ENCODE measurements around the gene CD70.
"Not testable (repeated sequence)": the region's sequence is repeated elsewhere in the genome, so short reads cannot be mapped to it uniquely, and the experiment has no call there.

The CD70 gene

DNA sequence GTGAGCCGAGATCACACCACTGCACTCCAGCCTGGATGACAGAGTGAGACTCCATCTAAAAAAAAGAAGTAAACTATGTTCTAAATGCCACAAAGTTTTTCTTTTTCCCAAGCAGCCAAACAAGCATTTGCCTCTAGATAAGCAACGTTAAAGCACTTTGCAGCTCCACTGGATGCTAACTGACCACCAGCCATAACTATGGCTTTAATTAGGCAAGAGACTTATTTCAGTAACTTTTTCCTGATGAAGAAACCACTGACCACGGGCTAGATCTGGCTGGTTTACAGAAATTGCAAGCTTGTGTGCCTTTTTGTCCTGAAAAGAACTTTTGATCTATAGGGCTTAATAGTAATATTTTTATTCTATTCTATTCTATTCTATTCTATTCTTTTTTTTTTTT is 22.1 kb downstream of the CD70 start:
- DNase-seq, result no peak

DNA sequence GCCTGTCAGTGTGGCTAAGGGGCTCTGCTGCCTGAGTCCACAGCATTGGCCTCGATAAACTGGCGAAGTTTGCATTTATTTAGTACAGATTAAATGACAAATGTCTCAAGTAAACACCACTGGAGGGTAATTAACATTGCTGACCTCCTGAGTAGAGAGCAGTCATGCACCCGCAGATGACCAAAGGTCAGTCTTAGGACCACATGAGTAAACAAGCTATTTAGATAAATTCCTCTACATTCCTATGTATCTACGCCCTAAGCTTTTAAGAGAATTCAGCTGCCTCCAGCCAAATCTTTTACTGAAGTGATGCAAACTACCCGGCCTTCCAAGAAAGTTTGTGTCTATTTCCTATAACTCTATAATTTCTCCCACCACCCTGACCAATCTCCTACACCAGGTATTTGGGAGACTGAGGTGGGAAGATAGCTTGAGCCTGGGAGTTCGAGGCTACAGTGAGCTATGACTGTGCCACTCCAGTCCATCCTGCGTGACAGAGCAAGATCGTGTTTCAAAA is 22.9 kb downstream of the CD70 start:
- DNase-seq, result no peak

DNA sequence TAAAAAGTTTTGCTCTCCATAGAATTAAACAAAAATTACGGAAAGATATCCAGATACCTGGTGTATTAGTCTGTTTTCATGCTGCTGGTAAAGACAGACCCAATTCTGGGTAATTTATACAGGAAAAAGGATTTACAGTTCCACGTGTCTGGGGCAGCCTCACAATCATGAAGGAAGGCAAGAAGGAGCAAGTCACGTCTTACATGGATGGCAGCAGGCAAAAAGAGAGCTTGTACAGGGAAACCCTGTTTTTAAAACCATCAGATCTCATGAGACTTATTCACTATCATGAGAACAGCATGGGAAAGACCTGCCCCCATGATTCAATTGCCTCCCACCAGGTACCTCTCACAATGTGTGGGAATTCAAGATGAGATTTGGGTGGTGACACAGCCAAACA is 24.2 kb downstream of the CD70 start:
- not testable (repeated sequence) for DNase-seq

DNA sequence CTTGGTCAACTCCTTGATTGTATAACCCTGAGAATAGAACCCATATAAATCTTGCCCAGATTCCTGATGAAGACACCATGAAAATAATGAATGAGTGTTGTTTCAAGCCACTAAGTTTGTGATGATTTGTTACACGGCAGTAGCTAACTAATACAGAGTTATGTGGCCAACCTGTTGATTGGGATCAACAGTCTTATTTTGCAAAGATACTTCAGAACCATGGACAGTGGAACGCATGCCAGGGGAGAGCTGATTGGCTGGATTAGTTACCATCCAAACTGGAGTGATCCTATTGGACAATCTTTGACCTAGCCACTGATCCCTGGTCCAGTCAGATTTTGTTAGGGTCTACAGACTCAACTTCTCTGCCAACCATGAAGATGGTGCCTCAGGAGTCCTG is 26.6 kb downstream of the CD70 start:
- DNase-seq, result no peak

DNA sequence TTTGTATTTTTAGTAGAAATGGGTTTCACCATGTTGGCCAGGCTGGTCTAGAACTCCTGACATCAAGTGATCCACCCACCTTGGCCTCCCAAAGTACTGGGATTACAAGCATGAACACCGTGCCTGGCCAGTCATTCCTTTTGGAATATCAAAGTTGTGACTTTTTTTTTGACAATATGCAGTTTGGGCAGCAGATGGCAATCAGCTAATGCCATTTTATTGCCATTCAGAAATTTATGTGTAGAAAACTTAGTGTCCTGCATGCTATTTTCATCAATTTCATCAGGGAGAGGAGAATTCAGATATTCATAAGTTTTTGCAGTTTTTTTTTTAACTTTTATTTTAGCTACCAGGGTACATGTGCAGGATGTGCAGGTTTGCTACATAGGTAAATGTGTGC is 28.5 kb downstream of the CD70 start:
- DNase-seq, result not testable (repeated sequence)

DNA sequence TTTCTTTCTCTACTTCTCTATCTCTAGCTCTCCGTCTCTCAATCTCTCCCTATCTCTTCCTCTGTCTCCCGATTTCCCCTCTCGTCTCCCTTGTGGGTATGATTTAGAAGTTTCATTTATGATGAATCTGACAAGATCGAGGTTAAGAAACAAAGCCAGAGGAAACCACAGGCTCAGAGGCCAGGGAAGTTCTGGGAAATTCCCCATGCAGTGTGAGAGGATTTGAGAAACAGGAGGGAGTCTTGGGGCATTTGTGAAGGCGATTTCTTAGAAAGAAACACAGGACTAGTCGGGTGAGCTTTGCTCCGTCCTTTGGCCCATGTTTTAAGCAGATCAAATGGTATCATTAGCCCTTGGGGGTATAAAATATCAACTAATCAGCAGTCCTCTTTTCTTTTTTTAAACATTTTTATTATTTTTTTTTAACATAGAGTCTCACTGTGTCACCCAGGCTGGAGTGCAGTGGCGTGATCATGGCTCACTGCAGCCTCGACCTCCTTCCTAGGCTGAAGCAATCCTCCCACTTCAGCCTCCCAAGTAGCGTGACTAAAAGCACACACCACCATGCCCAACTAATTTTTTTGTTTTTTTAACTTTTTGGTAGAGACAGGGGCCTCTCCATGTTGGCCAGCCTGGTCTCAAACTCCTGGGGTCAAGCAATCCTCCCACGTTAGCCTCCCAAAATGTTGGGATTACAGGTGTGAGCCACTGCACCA is 34.3 kb downstream of the CD70 start:
- no peak for DNase-seq

DNA sequence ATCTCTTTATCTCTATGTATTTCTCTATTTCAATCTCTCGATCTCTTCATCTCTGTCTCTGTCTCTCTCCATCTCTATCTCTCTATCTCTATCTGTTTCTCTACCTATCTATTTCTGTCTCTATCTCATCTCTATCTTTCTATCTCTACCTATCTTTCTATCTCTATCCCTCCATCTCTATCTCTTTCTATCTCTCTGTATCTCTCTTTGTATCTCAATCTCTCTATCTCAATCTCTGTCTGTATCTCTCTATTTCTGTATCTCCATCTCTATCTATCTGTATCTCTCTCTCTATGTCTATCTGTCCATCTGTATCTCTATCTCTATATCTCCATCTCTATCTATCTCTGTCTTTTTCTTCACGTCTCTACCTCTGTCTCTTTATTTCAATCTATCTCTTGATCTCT is 34.9 kb downstream of the CD70 start:
- no peak for DNase-seq

DNA sequence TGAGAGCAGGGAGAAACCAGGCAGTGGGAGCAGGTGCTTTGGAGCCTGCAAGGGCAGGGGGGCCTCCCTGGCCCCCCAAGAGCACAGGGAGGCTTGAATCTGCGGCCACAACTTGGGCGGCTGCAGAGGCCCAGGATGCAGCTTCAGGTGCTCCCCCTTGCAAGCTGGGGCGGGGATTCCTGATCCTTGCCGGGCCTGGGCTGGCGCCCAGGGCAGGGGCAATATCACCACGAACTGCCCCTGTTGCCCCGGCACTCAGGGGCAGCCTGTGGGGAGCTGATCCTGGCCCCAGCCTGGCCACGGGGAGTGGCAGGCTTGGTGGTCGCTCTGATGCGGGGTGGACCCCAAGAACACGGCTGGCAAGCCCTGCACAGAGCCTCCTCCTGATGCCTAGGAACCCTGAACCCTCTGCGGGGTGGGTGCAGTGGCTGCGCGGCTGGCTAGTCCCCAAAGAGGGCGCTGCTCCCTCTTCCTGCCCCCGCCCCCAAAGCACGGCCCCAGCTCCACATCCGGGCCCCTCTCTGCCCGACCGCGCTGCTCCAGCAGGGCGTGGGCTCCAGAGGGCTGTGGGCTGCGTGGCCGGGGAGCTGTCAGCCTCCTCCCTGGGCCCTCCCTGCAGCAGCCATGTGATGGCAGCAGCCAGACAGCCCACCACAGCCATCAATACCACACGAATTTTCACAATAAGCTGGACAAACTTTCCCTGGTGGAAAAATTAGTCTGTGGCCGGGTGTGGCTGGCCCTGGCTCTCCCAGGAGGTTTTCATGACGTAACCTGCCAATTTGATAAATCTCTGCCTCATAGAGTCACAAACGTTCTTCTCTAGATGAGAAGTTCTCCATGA is 39.1 kb downstream of the CD70 start:
- no peak for DNase-seq

DNA sequence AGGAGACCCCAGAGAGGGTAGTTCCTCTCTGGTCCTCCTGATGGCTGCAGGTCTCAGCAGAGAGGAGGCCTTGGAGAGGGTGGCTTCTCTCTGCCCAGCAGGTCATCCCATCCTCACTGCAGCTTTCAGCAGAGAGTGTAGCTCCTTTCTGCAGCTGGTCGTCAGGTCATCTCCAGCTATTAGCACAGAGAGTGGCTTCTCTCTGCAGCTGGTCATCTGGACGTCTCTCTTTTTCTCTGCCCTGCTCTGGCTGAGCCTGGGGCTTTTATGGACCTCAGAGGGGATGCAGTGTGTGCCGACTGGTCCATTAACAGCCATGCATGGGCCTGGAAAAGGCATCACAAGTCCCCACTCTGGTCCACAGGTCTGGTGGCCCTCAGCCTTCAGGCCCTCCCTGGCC is 39.9 kb downstream of the CD70 start:
- DNase-seq, result no peak

DNA sequence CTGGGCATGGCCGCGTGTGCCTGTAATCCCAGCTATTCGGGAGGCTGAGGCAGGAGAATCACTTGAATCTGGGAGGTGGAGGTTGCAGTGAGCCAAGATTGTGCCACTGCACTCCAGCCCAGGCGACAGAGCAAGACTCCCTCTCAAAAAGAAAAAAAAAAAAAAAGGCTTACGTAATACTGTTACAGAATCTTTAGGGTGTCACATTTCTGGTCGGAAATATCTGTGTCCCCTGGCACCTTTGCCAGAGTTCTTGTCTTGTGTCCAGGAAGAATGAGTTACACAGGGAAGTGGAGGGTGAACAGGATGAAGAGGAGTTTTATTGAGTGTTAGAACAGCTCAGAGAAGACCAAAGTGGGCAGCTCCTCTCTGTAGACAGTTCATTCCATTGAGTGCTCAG is 40.3 kb downstream of the CD70 start:
- DNase-seq, result not testable (repeated sequence)

DNA sequence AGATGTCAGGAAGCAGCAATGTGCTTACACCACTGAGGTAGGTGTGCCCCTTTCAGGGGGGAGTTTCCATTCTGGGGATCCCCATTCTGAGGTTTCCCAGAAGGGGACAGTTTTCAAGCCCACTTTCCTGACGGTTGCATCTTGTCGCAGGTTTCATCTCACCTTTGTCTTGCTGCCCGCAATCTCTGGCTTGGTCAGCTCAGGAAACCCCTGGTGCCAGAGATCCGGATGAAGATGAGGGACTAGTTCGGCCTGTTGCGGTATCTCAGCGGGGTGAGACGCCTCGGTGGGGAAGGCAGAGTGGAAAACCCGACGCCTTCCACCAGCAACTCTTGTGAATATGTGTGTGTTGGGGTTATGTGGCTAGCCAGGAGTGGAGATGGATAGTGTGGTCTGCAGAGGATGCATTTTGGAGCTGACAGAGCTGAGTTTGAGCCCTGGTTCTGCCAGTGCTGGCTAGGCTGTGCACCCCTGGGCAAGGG is 47.0 kb downstream of the CD70 start:
- DNase-seq, result no peak

DNA sequence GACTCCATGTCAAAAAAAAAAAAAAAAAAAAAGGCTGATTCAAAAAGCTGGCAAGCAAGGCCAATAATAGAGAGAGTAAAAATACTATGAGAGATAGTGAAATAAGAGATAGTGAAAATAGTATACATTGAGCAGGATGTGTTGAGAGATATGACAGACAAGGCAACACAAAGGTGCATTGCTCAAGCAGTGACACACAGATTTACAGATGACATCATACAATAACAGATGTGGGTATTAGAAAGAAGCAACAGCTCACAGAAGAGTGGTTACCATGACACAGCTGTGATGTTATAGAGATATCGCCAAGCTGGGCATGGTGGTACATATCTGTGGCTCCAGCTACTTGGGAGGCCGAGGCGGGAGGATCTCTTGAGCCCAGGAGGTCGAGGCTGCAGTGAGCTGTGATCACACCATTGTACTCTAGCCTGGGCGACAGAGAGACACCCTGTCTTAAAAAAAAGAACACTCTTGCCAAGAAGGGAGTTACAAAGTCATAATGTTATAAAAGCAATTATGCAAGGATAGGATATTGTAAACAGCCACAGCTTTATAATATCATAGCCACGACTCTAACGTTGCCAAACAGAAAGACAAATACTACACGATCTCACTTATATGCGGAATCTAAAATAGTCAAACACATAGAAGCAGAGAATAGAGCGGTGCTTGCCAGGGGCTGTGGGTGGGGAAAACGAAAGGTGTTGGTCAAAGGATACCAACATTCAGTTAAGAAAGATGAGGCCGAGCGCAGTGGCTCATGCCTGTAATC is 49.8 kb downstream of the CD70 start:
- DNase-seq, result no peak

DNA sequence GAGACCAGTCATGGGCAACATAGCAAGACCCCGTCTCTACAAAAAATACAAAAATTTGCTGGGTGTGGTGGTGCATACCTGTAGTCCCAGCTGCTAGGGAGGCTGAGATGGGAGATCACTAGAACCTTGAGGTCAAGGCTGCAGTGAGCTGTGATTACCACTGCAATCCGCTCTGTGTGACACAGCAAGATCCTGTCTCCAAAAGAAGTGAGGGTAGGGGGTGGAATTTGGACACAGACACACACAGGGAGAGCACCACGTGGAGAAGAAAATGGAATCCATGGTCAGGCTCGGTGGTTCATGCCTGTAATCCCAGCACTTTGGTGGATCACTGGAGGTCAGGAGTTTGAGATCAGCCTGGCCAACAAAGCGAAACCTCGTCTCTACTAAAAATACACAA is 51.4 kb downstream of the CD70 start:
- DNase-seq, result no peak

Data from NCI-H2029 treated with DMSO at 0.1 percent for 48 hours (cell line).